ENCODE results near the gene BIN2.

Gene BIN2

DNA sequence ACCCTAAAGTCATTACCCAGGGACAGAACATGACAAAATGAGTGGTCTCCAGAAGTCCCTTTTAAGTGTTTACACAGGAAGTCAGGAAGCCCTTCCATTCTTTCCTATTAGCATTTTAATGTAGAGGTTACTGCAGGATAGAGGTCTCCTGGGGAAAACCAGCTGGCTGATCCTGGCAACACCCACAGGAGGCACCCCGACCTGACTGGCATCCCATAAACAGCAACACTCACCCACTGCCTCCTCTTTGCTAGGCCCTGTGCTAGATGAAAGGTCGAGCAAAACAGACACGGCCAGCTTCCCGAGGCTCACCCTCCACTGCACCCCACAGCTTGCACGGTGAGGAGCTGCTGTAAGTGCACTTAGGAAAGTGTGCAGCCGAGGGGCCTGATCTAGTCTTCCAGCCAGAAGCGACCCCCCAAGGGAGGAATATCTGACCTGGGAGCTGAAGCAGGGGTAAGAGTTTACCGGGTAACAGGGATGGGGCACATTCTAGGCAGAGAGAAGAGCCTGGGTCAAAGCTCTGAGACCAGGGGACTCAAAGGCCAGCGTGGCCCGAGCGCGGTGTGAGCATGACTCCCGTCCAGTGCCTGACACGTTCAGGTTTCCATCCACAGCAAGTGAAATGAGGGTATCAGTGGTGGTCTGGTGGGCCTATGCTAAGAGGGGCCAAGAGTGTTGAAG, 76.3 kb downstream of the BIN2 start:
- peaks cover 18% of the 10 kb centered on the region for H3K36me3 Mint-ChIP-seq (ENCODE audit: low read depth)
- H3K27ac Mint-ChIP-seq, result peak overlapping the region; percentile 26 to 77 (median 36)
- peaks cover 14% of the 10 kb centered on the region for H3K4me1 Mint-ChIP-seq

DNA sequence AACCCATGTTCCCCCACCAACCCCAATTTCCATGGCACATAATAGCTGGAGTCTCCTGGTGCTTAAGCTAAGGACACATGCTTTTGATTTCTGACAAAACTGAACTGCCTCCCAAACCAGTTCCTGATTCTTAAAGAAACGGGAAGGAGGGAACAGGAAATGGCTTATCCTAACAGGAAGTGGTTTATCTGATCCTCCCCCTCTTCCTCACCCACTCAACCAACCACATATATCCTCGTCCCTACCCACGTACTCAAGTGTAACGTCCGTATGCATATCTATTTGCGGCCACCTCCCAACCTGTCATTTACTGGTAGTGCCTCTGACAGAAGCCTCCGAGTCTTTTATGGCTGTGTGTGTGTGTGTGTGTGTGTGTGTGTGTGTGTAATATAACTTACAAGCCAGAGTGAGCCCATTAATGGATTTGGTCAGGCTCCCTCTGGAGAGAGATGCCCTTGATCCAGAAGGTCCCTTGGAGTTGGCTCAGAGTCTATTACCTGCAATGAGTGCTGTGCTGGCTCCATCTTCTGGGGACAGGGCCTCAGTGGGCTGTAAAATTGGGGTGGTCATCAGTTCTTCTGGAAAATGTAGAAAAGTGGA, 77.6 kb downstream of the BIN2 start:
- Mint-ChIP-seq H3K9me3 (no peaks in the 10 kb centered on the region), H3K4me1 (peaks cover 14% of the 10 kb centered on the region), H3K27ac (peak overlapping the region; percentile 24 to 79 (median 61)), H3K27me3 (ENCODE audit: low read depth) (no peaks in the 10 kb centered on the region), H3K36me3 (ENCODE audit: low read depth) (peaks cover 27% of the 10 kb centered on the region), H3K4me3 (no peak overlapping the region)
- TF ChIP-seq, protein P1, sequence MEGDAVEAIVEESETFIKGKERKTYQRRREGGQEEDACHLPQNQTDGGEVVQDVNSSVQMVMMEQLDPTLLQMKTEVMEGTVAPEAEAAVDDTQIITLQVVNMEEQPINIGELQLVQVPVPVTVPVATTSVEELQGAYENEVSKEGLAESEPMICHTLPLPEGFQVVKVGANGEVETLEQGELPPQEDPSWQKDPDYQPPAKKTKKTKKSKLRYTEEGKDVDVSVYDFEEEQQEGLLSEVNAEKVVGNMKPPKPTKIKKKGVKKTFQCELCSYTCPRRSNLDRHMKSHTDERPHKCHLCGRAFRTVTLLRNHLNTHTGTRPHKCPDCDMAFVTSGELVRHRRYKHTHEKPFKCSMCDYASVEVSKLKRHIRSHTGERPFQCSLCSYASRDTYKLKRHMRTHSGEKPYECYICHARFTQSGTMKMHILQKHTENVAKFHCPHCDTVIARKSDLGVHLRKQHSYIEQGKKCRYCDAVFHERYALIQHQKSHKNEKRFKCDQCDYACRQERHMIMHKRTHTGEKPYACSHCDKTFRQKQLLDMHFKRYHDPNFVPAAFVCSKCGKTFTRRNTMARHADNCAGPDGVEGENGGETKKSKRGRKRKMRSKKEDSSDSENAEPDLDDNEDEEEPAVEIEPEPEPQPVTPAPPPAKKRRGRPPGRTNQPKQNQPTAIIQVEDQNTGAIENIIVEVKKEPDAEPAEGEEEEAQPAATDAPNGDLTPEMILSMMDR (IDR thresholded peaks at IDR 0.05; ENCODE audit: unreplicated experiment in 3 of 3), result no peak

More for the DNA sequence above, 76.3 kb downstream of the BIN2 start:
- no peak overlapping the region for H3K4me3 Mint-ChIP-seq
- no peaks in the 10 kb centered on the region for H3K9me3 Mint-ChIP-seq
- H3K27me3 Mint-ChIP-seq (ENCODE audit: low read depth), result no peaks in the 10 kb centered on the region
- TF ChIP-seq, protein P1 (IDR thresholded peaks at IDR 0.05; ENCODE audit: unreplicated experiment in 3 of 3), result no peak

DNA sequence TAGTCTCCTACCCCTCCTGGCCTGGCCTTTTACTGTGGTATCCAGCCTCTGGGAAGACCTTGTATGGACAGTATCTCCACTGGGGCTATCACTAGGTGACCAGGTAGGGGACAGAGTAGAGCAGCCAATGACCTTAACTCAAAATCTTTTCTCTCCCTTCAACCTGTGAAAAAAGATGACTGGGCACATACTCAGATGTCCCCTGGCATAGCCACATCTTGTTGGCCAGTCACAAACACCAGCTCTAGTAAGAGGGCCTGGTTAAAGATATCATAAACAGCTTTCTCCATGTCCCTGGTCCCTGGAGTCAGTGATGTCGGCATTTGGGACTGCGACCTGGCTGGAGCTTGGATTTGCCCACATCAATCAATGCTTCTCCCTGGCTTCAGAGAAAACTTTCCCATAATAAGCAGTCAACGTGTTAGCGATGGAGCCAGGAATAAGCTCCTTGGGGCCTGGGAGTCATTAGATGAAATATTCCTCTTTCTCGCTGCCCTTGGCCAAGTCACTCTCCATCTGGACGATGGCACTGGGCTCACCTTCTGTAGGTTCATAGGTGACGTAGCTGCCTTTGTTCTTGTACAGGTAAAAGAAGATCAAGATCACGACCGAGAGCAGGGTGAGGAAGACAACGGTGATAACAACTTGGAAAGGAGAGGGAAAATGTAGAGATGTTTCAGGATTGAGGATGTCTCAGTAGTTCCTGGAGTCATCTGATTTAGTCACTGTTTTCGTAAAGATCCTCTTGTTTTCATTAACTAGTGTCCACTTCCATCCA, 78.3 kb downstream of the BIN2 start:
- H3K9me3 Mint-ChIP-seq, result no peaks in the 10 kb centered on the region
- TF ChIP-seq, protein P1 (IDR thresholded peaks at IDR 0.05; ENCODE audit: unreplicated experiment in 3 of 3), result no peak
- H3K4me1 Mint-ChIP-seq, result peaks cover 14% of the 10 kb centered on the region
- peak overlapping the region; percentile 24 to 79 (median 61) for H3K27ac Mint-ChIP-seq
- H3K36me3 Mint-ChIP-seq (ENCODE audit: low read depth), result peaks cover 33% of the 10 kb centered on the region
- H3K27me3 Mint-ChIP-seq (ENCODE audit: low read depth), result no peaks in the 10 kb centered on the region
- H3K4me3 Mint-ChIP-seq, result no peak overlapping the region

DNA sequence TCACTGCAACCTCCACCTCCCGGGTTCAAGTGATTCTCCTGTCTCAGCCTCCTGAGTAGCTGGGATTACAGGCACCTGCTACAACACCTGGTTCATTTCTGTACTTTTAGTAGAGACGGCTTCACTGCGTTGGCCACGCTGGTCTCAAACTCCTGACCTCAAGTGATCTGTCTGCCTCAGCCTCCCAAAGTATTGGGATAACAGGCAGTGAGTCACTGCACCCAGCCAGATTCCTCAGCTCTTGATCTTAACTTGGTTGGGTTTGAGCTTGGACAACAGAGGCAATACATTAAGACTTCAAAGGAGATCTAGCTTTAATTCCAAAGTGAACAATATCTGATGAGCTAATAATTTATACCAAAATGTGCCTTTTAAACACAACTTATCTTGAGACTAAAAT, 79.7 kb downstream of the BIN2 start:
- peaks cover 22% of the 10 kb centered on the region for H3K4me1 Mint-ChIP-seq
- no peaks in the 10 kb centered on the region for H3K27me3 Mint-ChIP-seq (ENCODE audit: low read depth)
- peaks cover 37% of the 10 kb centered on the region for H3K36me3 Mint-ChIP-seq (ENCODE audit: low read depth)
- TF ChIP-seq, protein P1 (IDR thresholded peaks at IDR 0.05; ENCODE audit: unreplicated experiment in 3 of 3), result no peak
- no peak overlapping the region for H3K27ac Mint-ChIP-seq
- H3K9me3 Mint-ChIP-seq, result no peaks in the 10 kb centered on the region
- no peak overlapping the region for H3K4me3 Mint-ChIP-seq

DNA sequence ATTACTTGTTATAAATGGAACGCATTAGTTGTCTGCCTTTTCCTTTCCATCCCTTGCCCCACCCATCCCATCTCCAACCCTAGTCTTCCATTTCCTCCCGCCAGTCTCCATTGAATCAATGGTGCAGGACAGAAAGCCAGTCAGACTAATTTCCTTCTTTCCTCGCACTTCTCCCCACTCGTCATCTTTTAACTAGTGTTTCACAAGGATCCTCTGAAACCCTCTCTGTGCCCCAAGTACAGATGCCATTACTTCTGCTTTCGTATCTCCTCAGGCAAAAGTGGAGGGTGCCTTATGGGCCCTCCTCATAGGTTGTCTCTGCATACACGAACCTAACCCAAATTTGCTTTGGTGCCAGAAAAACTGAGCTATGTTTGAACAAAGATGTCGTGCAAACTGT, 81.1 kb downstream of the BIN2 start:
- TF ChIP-seq, protein P1 (IDR thresholded peaks at IDR 0.05; ENCODE audit: unreplicated experiment in 3 of 3), result no peak
- H3K9me3 Mint-ChIP-seq, result no peaks in the 10 kb centered on the region
- H3K27me3 Mint-ChIP-seq (ENCODE audit: low read depth), result no peaks in the 10 kb centered on the region
- peaks cover 37% of the 10 kb centered on the region for H3K36me3 Mint-ChIP-seq (ENCODE audit: low read depth)
- H3K27ac Mint-ChIP-seq, result no peak overlapping the region
- H3K4me1 Mint-ChIP-seq, result peaks cover 26% of the 10 kb centered on the region
- peak overlapping the region in 1 of 3 experiments; percentile 44 for H3K4me3 Mint-ChIP-seq

Data from nephron (organoid).